Measurements from ENCODE around the gene VPS13D. TPM values are rescaled to one million over a fixed set of nuclear protein-coding genes. Genes with fewer than 3 reads are reported as not detected.
"Not testable (repeated sequence)": the region's sequence is repeated elsewhere in the genome, so short reads cannot be mapped to it uniquely, and the experiment has no call there.

VPS13D gene
- total RNA-seq, 1 donor, result 52.4 TPM

- peaks cover 25% of the 10 kb centered on the region for H3K4me1 ChIP-seq (ENCODE audit: insufficient read depth, low read length)
- no peaks in the 10 kb centered on the region for H3K9me3 ChIP-seq (ENCODE audit: low read depth, low read length)
- H3K27me3 ChIP-seq (ENCODE audit: insufficient read depth, low read length), result no peaks in the 10 kb centered on the region
- H3K4me3 ChIP-seq (ENCODE audit: low read length), result no peak overlapping the region
These were observed 215.4 kb downstream of the VPS13D start for GRCh38 chr1:12445257-12445656.

GRCh38 chr1:12446593-12446992 lies 216.8 kb downstream of the VPS13D start:
- Histone ChIP-seq H3K9me3 (ENCODE audit: low read depth, low read length) (no peaks in the 10 kb centered on the region), H3K4me3 (ENCODE audit: low read length) (no peak overlapping the region), H3K4me1 (ENCODE audit: insufficient read depth, low read length) (peaks cover 31% of the 10 kb centered on the region), H3K27me3 (ENCODE audit: insufficient read depth, low read length) (no peaks in the 10 kb centered on the region)

- Histone ChIP-seq H3K4me1 (ENCODE audit: insufficient read depth, low read length) (peaks cover 31% of the 10 kb centered on the region), H3K4me3 (ENCODE audit: low read length) (no peak overlapping the region), H3K27me3 (ENCODE audit: insufficient read depth, low read length) (no peaks in the 10 kb centered on the region), H3K9me3 (ENCODE audit: low read depth, low read length) (no peaks in the 10 kb centered on the region)
These were observed 217.5 kb downstream of the VPS13D start for GRCh38 chr1:12447307-12447706.

- Histone ChIP-seq H3K4me1 (ENCODE audit: insufficient read depth, low read length) (peaks cover 31% of the 10 kb centered on the region), H3K9me3 (ENCODE audit: low read depth, low read length) (no peaks in the 10 kb centered on the region), H3K4me3 (ENCODE audit: low read length) (no peak overlapping the region), H3K27me3 (ENCODE audit: insufficient read depth, low read length) (no peaks in the 10 kb centered on the region)
These were observed 218.1 kb downstream of the VPS13D start for GRCh38 chr1:12447849-12448312.

- peaks cover 31% of the 10 kb centered on the region for H3K4me1 ChIP-seq (ENCODE audit: insufficient read depth, low read length)
- H3K9me3 ChIP-seq (ENCODE audit: low read depth, low read length), result no peaks in the 10 kb centered on the region
- no peaks in the 10 kb centered on the region for H3K27me3 ChIP-seq (ENCODE audit: insufficient read depth, low read length)
- no peak overlapping the region for H3K4me3 ChIP-seq (ENCODE audit: low read length)
These were observed 218.9 kb downstream of the VPS13D start for GRCh38 chr1:12448746-12449177.

GRCh38 chr1:12450090-12450755 lies 220.4 kb downstream of the VPS13D start:
- Histone ChIP-seq H3K4me1 (ENCODE audit: insufficient read depth, low read length) (peaks cover 40% of the 10 kb centered on the region), H3K9me3 (ENCODE audit: low read depth, low read length) (no peaks in the 10 kb centered on the region), H3K27me3 (ENCODE audit: insufficient read depth, low read length) (no peaks in the 10 kb centered on the region), H3K4me3 (ENCODE audit: low read length) (no peak overlapping the region)

GRCh38 chr1:12450756-12451559 lies 221.1 kb downstream of the VPS13D start:
- no peaks in the 10 kb centered on the region for H3K9me3 ChIP-seq (ENCODE audit: low read depth, low read length)
- H3K27me3 ChIP-seq (ENCODE audit: insufficient read depth, low read length), result no peaks in the 10 kb centered on the region
- peaks cover 40% of the 10 kb centered on the region for H3K4me1 ChIP-seq (ENCODE audit: insufficient read depth, low read length)
- H3K4me3 ChIP-seq (ENCODE audit: low read length), result no peak overlapping the region

GRCh38 chr1:12451560-12451900 lies 221.7 kb downstream of the VPS13D start:
- Histone ChIP-seq H3K4me3 (ENCODE audit: low read length) (no peak overlapping the region), H3K9me3 (ENCODE audit: low read depth, low read length) (no peaks in the 10 kb centered on the region), H3K27me3 (ENCODE audit: insufficient read depth, low read length) (no peaks in the 10 kb centered on the region), H3K4me1 (ENCODE audit: insufficient read depth, low read length) (peaks cover 40% of the 10 kb centered on the region)

- peaks cover 40% of the 10 kb centered on the region for H3K4me1 ChIP-seq (ENCODE audit: insufficient read depth, low read length)
These were observed 222.4 kb downstream of the VPS13D start for GRCh38 chr1:12452262-12452661.

GRCh38 chr1:12453400-12454343 lies 223.8 kb downstream of the VPS13D start:
- no peaks in the 10 kb centered on the region for H3K9me3 ChIP-seq (ENCODE audit: low read depth, low read length)
- H3K4me3 ChIP-seq (ENCODE audit: low read length), result no peak overlapping the region
- H3K4me1 ChIP-seq (ENCODE audit: insufficient read depth, low read length), result peaks cover 34% of the 10 kb centered on the region
- H3K27me3 ChIP-seq (ENCODE audit: insufficient read depth, low read length), result no peaks in the 10 kb centered on the region

More at GRCh38 chr1:12452262-12452661, 222.4 kb downstream of the VPS13D start:
- no peaks in the 10 kb centered on the region for H3K27me3 ChIP-seq (ENCODE audit: insufficient read depth, low read length)
- no peaks in the 10 kb centered on the region for H3K9me3 ChIP-seq (ENCODE audit: low read depth, low read length)
- H3K4me3 ChIP-seq (ENCODE audit: low read length), result no peak overlapping the region

GRCh38 chr1:12454406-12455391 lies 224.9 kb downstream of the VPS13D start:
- Histone ChIP-seq H3K4me3 (ENCODE audit: low read length) (no peak overlapping the region), H3K27me3 (ENCODE audit: insufficient read depth, low read length) (no peaks in the 10 kb centered on the region), H3K4me1 (ENCODE audit: insufficient read depth, low read length) (peaks cover 27% of the 10 kb centered on the region), H3K9me3 (ENCODE audit: low read depth, low read length) (no peaks in the 10 kb centered on the region)

- not testable (repeated sequence) for H3K4me3 ChIP-seq (ENCODE audit: low read length); H3K9me3 ChIP-seq (ENCODE audit: low read depth, low read length); H3K27me3 ChIP-seq (ENCODE audit: insufficient read depth, low read length)
- H3K4me1 ChIP-seq (ENCODE audit: insufficient read depth, low read length), result peaks cover 13% of the 10 kb centered on the region
These were observed 226.3 kb downstream of the VPS13D start for GRCh38 chr1:12456081-12456480.

- no peaks in the 10 kb centered on the region for H3K27me3 ChIP-seq (ENCODE audit: insufficient read depth, low read length)
- no peaks in the 10 kb centered on the region for H3K9me3 ChIP-seq (ENCODE audit: low read depth, low read length)
- peaks cover 10% of the 10 kb centered on the region for H3K4me1 ChIP-seq (ENCODE audit: insufficient read depth, low read length)
- no peak overlapping the region for H3K4me3 ChIP-seq (ENCODE audit: low read length)
These were observed 227.1 kb downstream of the VPS13D start for GRCh38 chr1:12456979-12457378.

- no peaks in the 10 kb centered on the region for H3K27me3 ChIP-seq (ENCODE audit: insufficient read depth, low read length)
- H3K4me1 ChIP-seq (ENCODE audit: insufficient read depth, low read length), result peaks cover 10% of the 10 kb centered on the region
- no peaks in the 10 kb centered on the region for H3K9me3 ChIP-seq (ENCODE audit: low read depth, low read length)
- no peak overlapping the region for H3K4me3 ChIP-seq (ENCODE audit: low read length)
These were observed 227.9 kb downstream of the VPS13D start for GRCh38 chr1:12457771-12458170.

Data from mononuclear cell (primary cell).